Choroid plexus epithelial cell (primary cell): Measurements from ENCODE around the gene SHC2.
"Not testable (repeated sequence)": the region's sequence is repeated elsewhere in the genome, so short reads cannot be mapped to it uniquely, and the experiment has no call there.

Experiments used
- DNase-seq: peaks from one replicate; pipeline ENCODE4 v3.0.0-alpha.2; 2010; ENCODE audit warnings: low read depth
- H3K4me3 ChIP-seq: 2 replicates; pipeline ENCODE4 v1.5.1; 2011; ENCODE audit warnings: low read depth, mild to moderate bottlenecking, control low read depth, low read length, moderate library complexity
- CTCF ChIP-seq: conservative IDR thresholded peaks from 2 replicates; pipeline ENCODE4 v1.5.1; 2011; ENCODE audit warnings: low read depth, mild to moderate bottlenecking, control low read depth, inconsistent platforms, low read length, moderate library complexity

SHC2 gene

GRCh38 chr19:424546-424945, 36.3 kb downstream of the SHC2 start:
- no peak for TF ChIP-seq CTCF
- no peak for DNase-seq
- H3K4me3 ChIP-seq, result no peak overlapping the region

- no peak for TF ChIP-seq CTCF
- DNase-seq, result no peak
- H3K4me3 ChIP-seq, result no peak overlapping the region
These were observed 37.0 kb downstream of the SHC2 start for GRCh38 chr19:423691-424466.

GRCh38 chr19:422917-423226, 38.0 kb downstream of the SHC2 start:
- H3K4me3 ChIP-seq, DNase-seq: not testable (repeated sequence)

GRCh38 chr19:422213-422916, 38.5 kb downstream of the SHC2 start:
- DNase-seq, result no peak
- no peak for TF ChIP-seq CTCF
- no peak overlapping the region for H3K4me3 ChIP-seq

- no peak for TF ChIP-seq CTCF
- H3K4me3 ChIP-seq, result no peak overlapping the region
- no peak for DNase-seq
These were observed 40.9 kb downstream of the SHC2 start for GRCh38 chr19:419721-420515.

GRCh38 chr19:418761-419671, 41.8 kb downstream of the SHC2 start:
- no peak overlapping the region for H3K4me3 ChIP-seq
- TF ChIP-seq CTCF, result no peak
- no peak for DNase-seq
